Progenitor cell of endocrine pancreas (in vitro differentiated cells): Measurements from ENCODE around the gene ADAMTS17. TPM values are rescaled to one million over a fixed set of nuclear protein-coding genes. Genes with fewer than 3 reads are reported as not detected.

ENCODE experiments used
- DNase-seq: peaks from one replicate; pipeline ENCODE4 v3.0.0; 2021; ENCODE audit warnings: low spot score; ENCODE audit not compliant: unreplicated experiment
- H3K27ac Mint-ChIP-seq: 2 replicates; pipeline ENCODE4 v1.8.0; 2021; ENCODE audit warnings: mild to moderate bottlenecking, moderate library complexity, mixed read lengths
- H3K27me3 Mint-ChIP-seq: 2 replicates; pipeline ENCODE4 v1.8.0; 2021; ENCODE audit warnings: mixed read lengths
- H3K36me3 Mint-ChIP-seq: 2 replicates; pipeline ENCODE4 v1.8.0; 2022; ENCODE audit warnings: mixed read lengths; ENCODE audit not compliant: insufficient read depth
- H3K4me1 Mint-ChIP-seq: 2 replicates; pipeline ENCODE4 v1.8.0; 2021; ENCODE audit warnings: low read depth, mixed read lengths
- H3K4me3 Mint-ChIP-seq: 2 replicates; pipeline ENCODE4 v1.8.0; 2021; ENCODE audit warnings: low read depth, mild to moderate bottlenecking, moderate library complexity, mixed read lengths
- H3K9me3 Mint-ChIP-seq: 2 replicates; pipeline ENCODE4 v1.8.0; 2021; ENCODE audit warnings: low read depth, mixed read lengths
- total RNA-seq: library from RNA; stranded (reverse); gene quantifications from 2 replicates; pipeline ENCODE4 v1.2.1, GENCODE V29; 2021
- TF ChIP-seq, protein P1 (sequence below): fragments of 200-600 bp; sonication (generic); IDR thresholded peaks from one replicate; pipeline ENCODE4 v1.5.0; 2021; ENCODE audit warnings: antibody characterized with exemption, mild to moderate bottlenecking; ENCODE audit not compliant: unreplicated experiment

Gene ADAMTS17
- total RNA-seq, 1 donor from 2014 or later = 3.5 TPM

DNA sequence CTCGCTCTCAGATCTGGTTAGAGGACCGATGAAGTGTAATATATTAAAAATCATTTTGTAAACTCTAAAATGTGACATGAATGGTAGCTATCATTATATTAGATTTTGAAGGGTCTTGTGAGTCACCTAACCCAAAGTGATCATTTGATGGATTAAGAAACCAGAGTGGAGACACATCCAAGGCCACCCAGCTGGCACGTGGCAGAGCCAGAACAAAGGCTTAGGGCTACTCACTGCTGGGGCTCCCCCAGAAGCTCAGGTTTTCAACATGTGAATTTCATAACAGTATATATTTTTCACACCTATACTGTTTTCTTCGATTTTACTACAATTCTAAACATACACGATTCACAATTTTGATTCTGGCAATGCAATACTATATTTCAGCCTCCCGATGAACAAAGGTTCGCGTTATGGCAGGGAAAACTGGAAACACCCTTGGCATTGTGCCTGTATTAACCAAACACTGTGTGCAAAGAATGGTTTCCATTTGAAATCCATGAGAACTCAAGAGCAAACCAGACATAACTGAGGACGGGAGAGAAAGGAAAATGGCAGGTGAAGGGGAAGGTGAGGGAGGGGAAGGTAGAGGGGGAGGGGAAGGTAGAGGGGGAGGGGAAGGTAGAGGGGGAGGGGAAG, 88.9 kb downstream of the ADAMTS17 start:
- H3K36me3 Mint-ChIP-seq = peaks cover 3% of the 10 kb centered on the region
- no peak for DNase-seq
- peaks cover 3% of the 10 kb centered on the region for H3K9me3 Mint-ChIP-seq
- no peaks in the 10 kb centered on the region for H3K4me1 Mint-ChIP-seq
- TF ChIP-seq, protein P1, sequence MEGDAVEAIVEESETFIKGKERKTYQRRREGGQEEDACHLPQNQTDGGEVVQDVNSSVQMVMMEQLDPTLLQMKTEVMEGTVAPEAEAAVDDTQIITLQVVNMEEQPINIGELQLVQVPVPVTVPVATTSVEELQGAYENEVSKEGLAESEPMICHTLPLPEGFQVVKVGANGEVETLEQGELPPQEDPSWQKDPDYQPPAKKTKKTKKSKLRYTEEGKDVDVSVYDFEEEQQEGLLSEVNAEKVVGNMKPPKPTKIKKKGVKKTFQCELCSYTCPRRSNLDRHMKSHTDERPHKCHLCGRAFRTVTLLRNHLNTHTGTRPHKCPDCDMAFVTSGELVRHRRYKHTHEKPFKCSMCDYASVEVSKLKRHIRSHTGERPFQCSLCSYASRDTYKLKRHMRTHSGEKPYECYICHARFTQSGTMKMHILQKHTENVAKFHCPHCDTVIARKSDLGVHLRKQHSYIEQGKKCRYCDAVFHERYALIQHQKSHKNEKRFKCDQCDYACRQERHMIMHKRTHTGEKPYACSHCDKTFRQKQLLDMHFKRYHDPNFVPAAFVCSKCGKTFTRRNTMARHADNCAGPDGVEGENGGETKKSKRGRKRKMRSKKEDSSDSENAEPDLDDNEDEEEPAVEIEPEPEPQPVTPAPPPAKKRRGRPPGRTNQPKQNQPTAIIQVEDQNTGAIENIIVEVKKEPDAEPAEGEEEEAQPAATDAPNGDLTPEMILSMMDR = no peak
- no peaks in the 10 kb centered on the region for H3K27me3 Mint-ChIP-seq
- H3K27ac Mint-ChIP-seq = no peak overlapping the region
- H3K4me3 Mint-ChIP-seq = no peak overlapping the region

DNA sequence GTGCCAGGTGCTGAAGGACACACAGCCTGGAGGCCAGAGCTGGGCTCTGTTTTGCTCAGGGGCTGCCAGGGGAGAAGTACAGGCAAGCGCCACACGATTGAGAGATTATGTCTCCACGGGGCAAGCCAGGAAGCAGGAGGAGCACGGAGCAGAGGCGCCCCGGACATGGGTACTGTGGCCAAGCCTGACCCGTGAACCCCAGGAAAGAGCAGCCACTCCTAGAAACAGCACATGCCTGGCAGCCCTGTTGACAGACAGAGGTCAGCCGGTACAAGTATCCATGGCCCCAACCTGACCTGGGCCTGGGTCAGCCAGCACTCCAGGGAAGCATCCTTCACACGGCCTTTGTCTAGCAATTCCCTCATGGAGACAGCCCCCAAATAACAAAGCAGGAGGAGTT, 89.4 kb downstream of the ADAMTS17 start:
- DNase-seq = no peak
- TF ChIP-seq, protein P1 = no peak
- H3K27me3 Mint-ChIP-seq = no peaks in the 10 kb centered on the region
- no peak overlapping the region for H3K4me3 Mint-ChIP-seq
- no peak overlapping the region for H3K27ac Mint-ChIP-seq
- peaks cover under 1% of the 10 kb centered on the region for H3K4me1 Mint-ChIP-seq
- H3K9me3 Mint-ChIP-seq = no peaks in the 10 kb centered on the region
- no peaks in the 10 kb centered on the region for H3K36me3 Mint-ChIP-seq

DNA sequence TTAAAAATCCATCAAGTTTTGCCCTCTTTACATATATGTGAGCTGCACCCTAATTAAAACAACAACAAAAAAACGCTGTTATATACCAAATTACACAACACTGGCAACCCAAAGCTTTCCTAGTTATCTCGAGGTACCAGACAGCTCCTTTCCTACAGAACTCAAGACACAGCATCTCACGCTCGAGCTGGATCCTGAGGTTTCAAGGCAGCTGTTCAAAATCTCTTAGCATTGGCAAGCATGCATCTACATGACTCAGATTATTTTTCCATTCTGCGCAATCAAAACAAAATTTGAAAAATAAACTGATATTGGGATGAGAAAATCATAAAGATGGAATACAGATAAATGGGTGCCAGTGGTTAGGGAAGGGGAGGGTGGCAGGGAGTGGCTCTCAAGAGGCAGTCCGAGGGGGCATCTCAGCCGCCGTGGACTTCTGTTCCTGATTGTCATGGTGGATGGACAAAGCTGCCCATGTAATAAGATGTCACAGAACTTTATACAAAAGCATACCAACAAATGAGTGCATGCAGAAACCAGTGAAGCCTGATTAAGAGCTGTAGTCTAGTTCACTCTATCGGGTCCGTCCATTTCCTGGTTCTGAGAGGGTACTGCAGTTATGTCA, 91.5 kb downstream of the ADAMTS17 start:
- peaks cover 3% of the 10 kb centered on the region for H3K4me1 Mint-ChIP-seq
- TF ChIP-seq, protein P1 = no peak
- H3K9me3 Mint-ChIP-seq = no peaks in the 10 kb centered on the region
- no peak overlapping the region for H3K27ac Mint-ChIP-seq
- no peak overlapping the region for H3K4me3 Mint-ChIP-seq
- no peaks in the 10 kb centered on the region for H3K27me3 Mint-ChIP-seq
- H3K36me3 Mint-ChIP-seq = no peaks in the 10 kb centered on the region
- DNase-seq = no peak

DNA sequence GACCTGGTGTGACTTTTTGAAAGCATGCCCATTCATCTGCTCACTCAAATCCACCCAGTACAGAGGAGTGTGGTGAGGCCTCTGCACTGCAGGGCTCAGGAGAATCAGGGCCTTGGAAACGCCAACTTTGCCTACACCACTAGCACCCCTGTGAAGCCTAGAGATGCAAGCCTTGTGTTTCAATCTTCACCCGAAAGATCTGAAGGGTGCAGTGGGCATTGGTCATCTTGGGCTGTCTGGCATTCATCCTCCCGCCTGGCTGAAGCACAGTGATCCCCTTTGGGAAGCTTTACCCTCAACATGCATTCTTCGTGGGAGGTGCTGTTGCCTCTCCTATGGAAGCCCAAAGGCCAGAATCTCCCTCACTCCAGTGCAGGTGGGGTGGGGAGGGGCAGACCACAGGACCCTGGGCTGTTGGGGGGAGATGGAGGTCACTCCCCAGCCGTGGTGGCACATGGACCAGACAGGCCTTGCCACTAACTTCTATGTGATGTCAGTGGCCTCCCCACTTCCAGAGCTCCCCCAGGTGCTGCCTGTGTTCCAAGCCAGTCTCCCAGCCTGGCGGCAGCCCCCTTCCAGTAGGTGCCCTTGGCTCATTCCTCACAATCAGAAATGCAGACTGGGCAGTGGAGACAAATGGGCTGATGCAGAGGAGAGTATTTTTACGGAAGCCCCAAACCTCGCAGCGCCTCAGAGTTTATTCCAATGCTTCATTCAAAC, 92.5 kb downstream of the ADAMTS17 start:
- DNase-seq = no peak
- H3K36me3 Mint-ChIP-seq = no peaks in the 10 kb centered on the region

DNA sequence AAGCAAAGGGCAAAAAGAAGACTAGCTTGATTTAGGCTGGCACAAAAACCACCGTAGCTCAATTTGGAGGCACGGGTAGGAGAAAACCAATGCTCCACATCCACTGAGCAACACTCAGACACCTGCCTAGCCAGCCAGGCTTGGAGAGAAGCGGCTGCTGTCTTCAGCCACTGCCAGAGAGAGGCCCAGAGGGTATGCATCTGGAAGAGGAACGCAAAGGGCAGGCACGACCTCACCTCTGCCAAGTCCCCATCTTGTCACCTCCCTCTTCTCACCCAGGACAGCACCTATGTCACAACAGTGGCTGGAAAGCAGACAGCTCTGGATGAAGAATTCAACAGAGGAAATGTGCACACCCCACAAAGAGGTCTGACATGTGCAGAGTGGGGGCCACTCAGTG, 93.5 kb downstream of the ADAMTS17 start:
- no peaks in the 10 kb centered on the region for H3K36me3 Mint-ChIP-seq
- H3K9me3 Mint-ChIP-seq = no peaks in the 10 kb centered on the region
- H3K27ac Mint-ChIP-seq = no peak overlapping the region
- H3K27me3 Mint-ChIP-seq = no peaks in the 10 kb centered on the region
- TF ChIP-seq, protein P1 = no peak
- DNase-seq = no peak
- H3K4me3 Mint-ChIP-seq = no peak overlapping the region
- peaks cover 3% of the 10 kb centered on the region for H3K4me1 Mint-ChIP-seq

More for the DNA sequence above, 92.5 kb downstream of the ADAMTS17 start:
- no peak overlapping the region for H3K27ac Mint-ChIP-seq
- no peaks in the 10 kb centered on the region for H3K9me3 Mint-ChIP-seq
- no peak overlapping the region for H3K4me3 Mint-ChIP-seq
- TF ChIP-seq, protein P1 = no peak
- no peaks in the 10 kb centered on the region for H3K27me3 Mint-ChIP-seq
- peaks cover 3% of the 10 kb centered on the region for H3K4me1 Mint-ChIP-seq
